ENCODE data around the gene DUSP1. TPM values are rescaled to one million over a fixed set of nuclear protein-coding genes. Genes with fewer than 3 reads are reported as not detected.
A peak's percentile ranks its signal among the peaks of the same experiment; 100 is the strongest.

DUSP1 gene
- total and polyA plus RNA-seq, 9 of the 15 experiments (the other 6 are each of a cell fraction or from before 2014, with no cell fraction given): 2.1 to 14.2 (median 8.5) TPM

- no peaks in the 10 kb centered on the region for H3K9me1 ChIP-seq (ENCODE audit: control insufficient read depth, insufficient read depth, low read length)
- CTCF ChIA-PET (ENCODE audit: low intra/inter-chr PET ratio): no interaction called here
- H4K20me1 ChIP-seq (replicated peaks; ENCODE audit: control insufficient read depth, insufficient read depth, low read length): no peaks in the 10 kb centered on the region
- intact Hi-C loops (cut with micrococcal nuclease) (loop anchor here (10.0 kb wide), 1 partner anchor 547 kb away; the partner anchor contains the start of gene STC2), in situ Hi-C loops (cut with MboI) (no loop called here)
- FAIRE-seq (peak; percentile 71), ATAC-seq (peak; percentile 31), DNase-seq (ENCODE audit: extremely low read depth in 1 of 4, low spot score in 3 of 4) (peak; percentile 38 to 61 (median 43))
- POLR2A ChIA-PET: interaction anchor here (0.6 to 1.2 kb wide), 5 partner anchors 8 to 1389 kb away, joined by 3 to 7 read pairs (median 4); no protein-coding TSS in a partner anchor
- H3K27me3 ChIP-seq (ENCODE audit: control insufficient read depth in 2 of 2, insufficient read depth in 2 of 2, low read length in 2 of 2): no peaks in the 10 kb centered on the region
- H3K4me2 ChIP-seq (ENCODE audit: insufficient read depth, low read length): peak overlapping the region; percentile 63
- H3K79me2 ChIP-seq (ENCODE audit: control insufficient read depth, insufficient read depth, low read length): no peaks in the 10 kb centered on the region
- peak overlapping the region; percentile 68; the same call in 2 of the 3 replicates for H3K27ac ChIP-seq (ENCODE audit: extremely low read depth, low read depth, low read length)
- peaks cover 31 to 54% of the 10 kb centered on the region in 2 experiments for H3K4me1 ChIP-seq (replicated peaks in 1 of 2; ENCODE audit: control insufficient read depth in 2 of 2, insufficient read depth in 2 of 2, low read length in 2 of 2)
- H3K4me3 ChIP-seq: no peak overlapping the region
- WGBS (ENCODE audit: insufficient coverage, low coverage, missing lambda C conversion rate): 39% methylated on average over 13 of the region's 13 CpGs
- H3K9ac ChIP-seq (ENCODE audit: insufficient read depth in 1 of 2, low read depth in 2 of 2, low read length in 2 of 2): peak overlapping the region; percentile 53 to 59; a peak in 3 of 4 replicates
- no TSS peak for BruUV-seq (replicated peaks)
- no peaks in the 10 kb centered on the region for H3K36me3 ChIP-seq (ENCODE audit: control insufficient read depth, insufficient read depth, low read length)
- no peaks in the 10 kb centered on the region for H3K9me3 ChIP-seq (replicated peaks; ENCODE audit: control insufficient read depth, insufficient read depth, low read depth, low read length)
- peak overlapping the region; percentile 95 for H2AFZ ChIP-seq (ENCODE audit: low read depth, low read length)
- TF ChIP-seq BDP1 (IDR thresholded peaks at IDR 0.05; ENCODE audit: insufficient read depth, insufficient read length) (no peak), TCF3 (CRISPR knock-in tag; IDR thresholded peaks at IDR 0.05) (peak; percentile 39), DPF2 (IDR thresholded peaks at IDR 0.05) (peak; percentile 47; the same call in 1 of the 2 replicates), CUX1 (CRISPR knock-in tag; IDR thresholded peaks at IDR 0.05) (0 out of 2 replicates have a peak, but pooled peaks have one; percentile 41), HNRNPL (IDR thresholded peaks at IDR 0.05; ENCODE audit: low read depth, low read length) (no peak), BRD9 (IDR thresholded peaks at IDR 0.05; ENCODE audit: low read depth, partially characterized antibody) (peak; percentile 67), SMARCE1 (IDR thresholded peaks at IDR 0.05) (0 out of 2 replicates have a peak, but pooled peaks have one; percentile 17), ARID3A (IDR thresholded peaks at IDR 0.05; ENCODE audit: borderline replicate concordance, low read depth, low read length) (0 out of 2 replicates have a peak, but pooled peaks have one; percentile 26), ZFX (CRISPR knock-in tag; IDR thresholded peaks at IDR 0.05) (peak; percentile 36; the same call in 1 of the 2 replicates), SMARCA4 (IDR thresholded peaks at IDR 0.05) (peak; percentile 31; the same call in 1 of the 2 replicates), TEAD4 (IDR thresholded peaks at IDR 0.05; ENCODE audit: low read length) (peak; percentile 17; the same call in 1 of the 2 replicates), TEAD4 (CRISPR knock-in tag; IDR thresholded peaks at IDR 0.05; ENCODE audit: borderline replicate concordance) (no peak), SMARCA5 (IDR thresholded peaks at IDR 0.05) (peak; percentile 77; the same call in 1 of the 2 replicates), JUN (IDR thresholded peaks at IDR 0.05; ENCODE audit: borderline replicate concordance, low read depth, low read length) (peak; percentile 78; the same call in 1 of the 2 replicates), JUN (CRISPR knock-in tag; IDR thresholded peaks at IDR 0.05; ENCODE audit: borderline replicate concordance) (no peak)
These were observed 7.2 kb upstream of the DUSP1 start for GRCh38 chr5:172777881-172778814.
